ENCODE data around the gene FLT3.
A peak's percentile ranks its signal among the peaks of the same experiment; 100 is the strongest.

Gene FLT3

GRCh38 chr13:27954406-27954851 lies 145.9 kb downstream of the FLT3 start:
- TF ChIP-seq POLR2A (IDR thresholded peaks at IDR 0.05; ENCODE audit: low read depth, low read length) = no peak
- FAIRE-seq = no peak
- no peak for DNase-seq (ENCODE audit: insufficient read length, low spot score)

GRCh38 chr13:27953676-27954405 lies 146.5 kb downstream of the FLT3 start:
- DNase-seq (ENCODE audit: insufficient read length, low spot score) (peak; percentile 25), FAIRE-seq (no peak)
- TF ChIP-seq POLR2A (IDR thresholded peaks at IDR 0.05; ENCODE audit: low read depth, low read length) = no peak

Data from H54 (cell line).